ENCODE data around the gene CAPN7.

The CAPN7 gene

GRCh38 chr3:15276028-15276724 lies 70.1 kb downstream of the CAPN7 start:
- no peak for DNase-seq (ENCODE audit: low read depth)

- no peak for DNase-seq (ENCODE audit: low read depth)
Observed at GRCh38 chr3:15277861-15278500, 71.9 kb downstream of the CAPN7 start.

DNA sequence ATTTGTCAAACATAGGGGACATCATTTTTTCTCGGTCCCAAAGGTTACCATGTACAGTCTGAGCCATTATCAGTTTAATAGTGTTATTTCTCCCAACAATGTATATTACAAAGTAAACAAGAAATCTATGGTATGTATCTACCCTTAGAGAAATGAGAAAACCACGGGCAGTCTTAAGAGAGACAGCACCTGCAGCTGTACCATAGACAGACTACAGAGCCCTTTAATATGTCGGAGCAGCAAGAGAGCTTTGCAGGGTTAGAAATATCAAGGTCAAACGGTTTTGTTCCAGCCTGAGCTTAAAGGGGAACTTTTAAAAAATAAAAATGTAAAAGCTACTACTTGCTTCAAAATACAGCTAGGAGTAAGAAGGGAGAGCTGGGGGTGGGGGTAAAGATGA lies 73.2 kb downstream of the CAPN7 start:
- DNase-seq (ENCODE audit: low read depth) = no peak

DNA sequence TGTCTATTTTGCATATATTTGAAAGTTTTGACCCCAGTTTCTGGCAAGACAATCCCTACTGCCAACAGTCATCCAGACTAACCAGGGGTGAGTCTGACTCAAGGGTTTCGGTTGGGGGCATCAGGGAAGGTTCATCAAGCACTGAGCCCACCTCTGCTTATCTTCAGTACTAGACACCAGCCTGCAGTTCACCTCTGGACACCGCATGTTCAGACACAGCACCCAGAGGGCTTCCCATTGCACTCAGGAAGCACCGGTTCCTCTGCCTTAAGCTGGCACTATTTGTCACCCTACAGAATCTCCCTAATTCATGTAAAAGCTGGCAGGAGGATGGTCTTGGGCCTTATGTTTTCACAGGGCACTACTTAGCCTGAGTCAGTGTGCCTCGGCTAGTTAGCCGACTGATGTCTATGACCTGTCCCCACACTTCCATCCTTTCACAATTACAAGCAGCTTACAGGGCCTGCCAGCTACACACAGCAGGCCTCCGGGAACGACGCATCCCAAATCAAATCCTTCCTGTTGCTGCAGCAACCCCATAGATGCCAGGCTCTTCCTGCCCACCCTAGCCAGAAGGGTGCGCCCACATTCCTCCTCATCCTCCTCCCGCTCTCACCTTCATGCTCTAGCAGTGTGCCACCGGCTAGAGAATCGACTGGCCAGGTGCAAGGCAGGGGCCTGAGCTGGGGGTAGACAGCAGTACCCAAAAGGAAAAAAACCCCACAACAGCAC lies 73.8 kb downstream of the CAPN7 start:
- no peak for DNase-seq (ENCODE audit: low read depth)

- DNase-seq (ENCODE audit: low read depth) = no peak
Observed at GRCh38 chr3:15280853-15281532, 74.9 kb downstream of the CAPN7 start.

DNA sequence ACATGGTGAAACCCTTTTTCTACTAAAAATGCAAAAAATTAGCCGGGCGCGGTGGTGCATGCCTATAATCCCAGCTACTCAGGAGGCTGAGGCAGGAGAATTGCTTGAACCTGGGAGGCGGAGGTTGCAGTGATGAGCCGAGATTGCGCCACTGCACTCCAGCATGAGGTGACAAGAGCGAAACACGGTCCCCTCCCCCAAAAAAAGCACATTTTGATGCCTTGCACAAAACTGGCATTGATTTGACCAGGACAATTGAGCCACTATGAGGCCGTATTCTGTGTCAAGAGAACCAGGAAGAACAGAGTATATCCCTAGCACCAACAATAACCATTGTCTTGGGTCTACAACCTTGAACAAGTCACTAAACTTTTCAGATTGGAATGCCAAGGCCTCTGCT lies 75.8 kb downstream of the CAPN7 start:
- no peak for DNase-seq (ENCODE audit: low read depth)

- no peak for DNase-seq (ENCODE audit: low read depth)
Observed at GRCh38 chr3:15283702-15284101, 77.7 kb downstream of the CAPN7 start.

GRCh38 chr3:15284121-15284889 lies 78.3 kb downstream of the CAPN7 start:
- no peak for DNase-seq (ENCODE audit: low read depth)

- no peak for DNase-seq (ENCODE audit: low read depth)
Observed at GRCh38 chr3:15286022-15286421, 80.0 kb downstream of the CAPN7 start.

GRCh38 chr3:15287565-15288330 lies 81.7 kb downstream of the CAPN7 start:
- peak; percentile 90 for DNase-seq (ENCODE audit: low read depth)

- DNase-seq (ENCODE audit: low read depth) = no peak
Observed at GRCh38 chr3:15288331-15289035, 82.4 kb downstream of the CAPN7 start.

- no peak for DNase-seq (ENCODE audit: low read depth)
Observed at GRCh38 chr3:15289661-15290060, 83.6 kb downstream of the CAPN7 start.

DNA sequence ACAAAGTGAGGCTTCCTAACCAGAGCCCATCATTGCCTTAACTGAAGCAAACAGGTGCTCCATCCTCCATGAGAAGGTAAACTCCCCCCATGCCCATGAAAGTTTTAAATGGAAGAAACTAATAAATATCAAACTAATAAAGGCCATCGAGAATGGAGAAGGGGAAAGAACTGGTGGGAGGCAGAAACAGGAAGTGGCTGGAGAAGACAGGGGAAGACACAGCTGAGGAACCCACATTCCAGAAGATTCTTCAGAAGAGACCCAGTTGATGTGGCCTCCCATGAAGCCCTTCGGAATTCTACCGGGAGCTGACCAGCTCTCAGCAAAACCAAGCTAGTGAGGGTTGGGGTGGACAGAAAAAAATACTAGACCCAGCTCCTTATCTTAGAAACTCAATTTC lies 84.7 kb downstream of the CAPN7 start:
- no peak for DNase-seq (ENCODE audit: low read depth)

- no peak for DNase-seq (ENCODE audit: low read depth)
Observed at GRCh38 chr3:15291589-15292541, 85.8 kb downstream of the CAPN7 start.

GRCh38 chr3:15292765-15293522 lies 86.9 kb downstream of the CAPN7 start:
- DNase-seq (ENCODE audit: low read depth) = no peak

- DNase-seq (ENCODE audit: low read depth) = no peak
Observed at GRCh38 chr3:15294929-15295328, 88.9 kb downstream of the CAPN7 start.

- peak; percentile 50 for DNase-seq (ENCODE audit: low read depth)
Observed at GRCh38 chr3:15295506-15295905, 89.5 kb downstream of the CAPN7 start.

DNA sequence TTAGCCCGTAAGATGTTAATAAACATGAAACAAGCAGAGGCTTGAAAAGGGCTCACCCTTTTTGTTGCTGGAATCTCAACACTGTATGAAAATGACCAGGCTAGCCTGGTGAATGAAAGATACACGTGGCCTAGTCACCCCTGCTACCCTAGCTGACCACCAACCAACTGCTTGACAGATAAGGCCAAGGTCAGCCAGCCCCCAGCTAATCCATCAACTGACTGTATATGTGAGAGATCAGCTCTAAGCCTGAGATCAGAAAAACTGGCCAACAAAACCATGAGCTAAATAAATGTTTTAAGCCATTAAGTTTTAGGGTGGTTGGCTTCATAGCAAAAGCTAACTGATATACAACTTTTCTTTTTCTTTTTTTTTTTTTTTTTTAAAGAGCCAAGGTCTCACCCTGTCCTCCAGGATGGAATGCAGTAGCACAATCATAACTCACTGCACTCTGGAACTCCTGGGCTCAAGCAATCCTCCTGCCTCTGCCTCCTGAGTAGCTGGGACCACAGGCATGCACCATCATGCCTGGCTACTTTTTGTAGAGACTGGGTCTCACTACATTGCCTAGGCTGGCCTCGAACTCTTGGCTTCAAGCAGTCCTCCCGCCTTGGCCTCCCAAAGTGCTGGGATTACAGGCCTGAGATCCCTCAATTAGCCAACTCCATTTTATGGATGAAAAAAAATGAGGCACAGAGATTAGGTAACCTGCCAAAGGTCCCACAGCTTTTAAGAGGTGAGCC lies 91.7 kb downstream of the CAPN7 start:
- DNase-seq (ENCODE audit: low read depth) = no peak
